Right forelimb (tissue), 1 donor: ENCODE results near the gene CHST9.
"Not testable (repeated sequence)": the region's sequence is repeated elsewhere in the genome, so short reads cannot be mapped to it uniquely, and the experiment has no call there.

Experiments used
- DNase-seq: peaks from one replicate; pipeline ENCODE4 v3.0.0-alpha.2; 2018

CHST9 gene

GRCh38 chr18:27185025-27185763 lies at the start of gene CHST9:
CHST9 (minus strand) TSS chr18:27185308; CDS start chr18:27142809, 42,499 bp downstream.
- peak; percentile 47 for DNase-seq

- not testable (repeated sequence) for DNase-seq
These were observed 47.2 kb upstream of the CHST9 start for GRCh38 chr18:27232355-27232754.

DNA sequence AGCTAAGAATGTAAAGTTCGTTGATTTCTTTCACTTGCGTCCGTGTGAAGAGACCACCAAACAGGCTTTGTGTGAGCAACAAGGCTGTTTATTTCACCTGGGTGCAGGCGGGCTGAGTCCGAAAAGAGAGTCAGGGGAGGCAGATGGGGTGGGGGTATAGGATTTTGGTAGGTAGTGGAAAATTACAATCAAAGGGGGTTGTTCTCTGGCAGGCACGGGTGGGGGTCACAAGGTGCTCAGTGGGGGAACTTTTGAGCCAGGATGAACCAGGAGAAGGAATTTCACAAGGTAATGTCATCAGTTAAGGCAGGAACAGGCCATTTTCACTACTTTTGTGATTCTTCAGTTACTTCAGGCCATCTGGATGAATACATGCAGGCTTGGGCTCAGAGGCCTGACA lies 46.6 kb upstream of the CHST9 start:
- not testable (repeated sequence) for DNase-seq

DNA sequence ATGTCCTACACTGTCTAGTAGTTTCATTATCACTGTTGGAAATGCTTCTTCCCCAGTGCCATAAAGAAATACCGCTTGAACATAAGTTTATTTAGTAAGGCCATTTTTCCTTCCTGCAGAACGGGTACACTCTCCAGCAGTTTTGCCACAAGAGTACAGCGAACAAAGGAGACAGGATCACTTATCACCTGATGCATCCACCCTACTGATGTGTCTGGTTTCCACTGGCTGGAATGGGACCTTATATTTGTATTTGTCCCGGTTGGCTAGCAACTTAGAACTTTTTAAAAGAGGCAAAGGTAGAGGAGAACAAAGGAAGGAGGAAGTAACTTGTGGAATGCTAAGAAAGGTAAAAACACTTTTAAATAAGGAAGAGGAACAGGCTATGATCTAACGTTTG lies 46.1 kb upstream of the CHST9 start:
- DNase-seq: not testable (repeated sequence)

GRCh38 chr18:27227721-27228120 lies 42.6 kb upstream of the CHST9 start:
- DNase-seq: no peak

DNA sequence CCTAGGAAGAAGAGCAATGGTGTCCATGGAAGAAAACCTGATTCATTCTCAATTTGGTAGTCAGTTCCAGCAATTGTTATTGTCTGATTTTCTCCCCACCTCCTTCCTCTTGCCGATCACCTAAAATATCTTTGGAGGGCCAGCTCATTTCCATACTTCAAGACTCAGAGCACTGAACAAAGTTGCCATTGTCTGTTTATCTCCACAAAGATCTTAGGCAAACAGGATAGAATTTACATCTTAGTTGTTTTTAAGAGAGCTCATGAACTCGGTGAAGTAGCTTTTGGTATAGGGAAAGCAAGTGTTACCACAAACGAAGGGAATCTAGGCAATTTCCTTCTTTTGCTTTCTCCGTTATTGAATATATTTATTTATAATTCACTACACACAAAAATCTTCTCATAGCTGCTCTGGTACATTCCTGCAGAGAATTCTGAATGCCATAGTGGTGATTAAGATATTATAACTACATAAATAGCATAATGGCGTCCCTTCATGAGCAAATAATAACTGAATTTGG lies 41.5 kb upstream of the CHST9 start:
- no peak for DNase-seq

GRCh38 chr18:27225947-27226481 lies 40.9 kb upstream of the CHST9 start:
- DNase-seq: no peak

DNA sequence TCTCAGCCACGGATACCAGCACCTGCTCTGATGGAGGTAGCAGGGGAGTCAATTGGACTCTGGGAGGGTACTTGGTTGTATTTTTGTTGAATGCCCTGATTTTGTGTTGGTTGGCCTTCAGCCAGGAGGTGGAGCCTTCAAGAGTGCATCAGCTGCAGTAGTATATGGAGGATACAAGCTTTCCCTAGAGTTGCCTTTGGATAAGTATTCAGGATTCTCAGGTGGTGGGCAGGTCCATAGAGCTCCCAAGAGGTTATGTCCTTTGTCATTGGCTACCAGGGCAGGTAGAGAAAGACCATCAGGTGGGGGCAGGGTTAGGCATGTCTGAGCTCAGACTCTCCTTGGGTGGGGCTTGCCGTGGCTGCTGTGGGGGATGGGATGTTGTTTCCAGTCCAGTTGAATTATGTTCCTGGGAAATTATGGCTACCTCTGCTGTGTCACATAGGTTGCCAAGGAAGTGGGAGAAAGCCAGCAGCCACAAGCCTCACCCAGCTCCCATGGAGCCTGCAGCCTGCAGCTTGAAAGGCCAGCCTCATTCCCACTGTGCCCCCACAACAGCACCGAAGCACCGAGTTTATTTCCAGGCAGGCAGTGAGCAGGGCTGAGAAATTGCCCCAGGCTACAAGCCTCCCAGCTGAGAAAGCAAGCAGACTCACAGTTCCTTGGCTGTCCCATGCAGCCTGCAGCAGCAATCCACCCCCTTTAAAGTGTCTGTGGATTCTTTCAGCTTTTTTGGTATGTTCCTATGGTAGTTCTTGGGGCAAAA lies 38.6 kb upstream of the CHST9 start:
- DNase-seq: no peak

DNA sequence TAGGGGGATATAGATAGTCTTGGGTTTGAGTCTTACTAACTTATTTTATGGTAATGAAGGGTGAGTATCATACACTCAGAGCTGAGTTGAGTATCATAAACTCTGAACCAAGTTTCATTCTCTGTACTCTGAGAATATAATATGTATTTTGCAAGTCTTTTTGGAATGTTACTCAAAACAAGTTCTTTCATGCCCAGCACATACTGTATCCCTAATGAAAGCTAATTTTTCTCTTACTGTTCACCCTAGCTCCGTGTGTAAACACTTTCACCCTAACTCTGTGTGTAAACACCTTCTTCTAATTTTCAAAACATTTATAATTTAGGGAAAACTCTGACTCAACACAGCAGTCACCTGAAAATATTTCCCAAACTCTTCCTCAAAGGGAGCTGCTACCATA lies 29.7 kb upstream of the CHST9 start:
- DNase-seq: no peak

- DNase-seq: no peak
These were observed 28.1 kb upstream of the CHST9 start for GRCh38 chr18:27213123-27213717.

DNA sequence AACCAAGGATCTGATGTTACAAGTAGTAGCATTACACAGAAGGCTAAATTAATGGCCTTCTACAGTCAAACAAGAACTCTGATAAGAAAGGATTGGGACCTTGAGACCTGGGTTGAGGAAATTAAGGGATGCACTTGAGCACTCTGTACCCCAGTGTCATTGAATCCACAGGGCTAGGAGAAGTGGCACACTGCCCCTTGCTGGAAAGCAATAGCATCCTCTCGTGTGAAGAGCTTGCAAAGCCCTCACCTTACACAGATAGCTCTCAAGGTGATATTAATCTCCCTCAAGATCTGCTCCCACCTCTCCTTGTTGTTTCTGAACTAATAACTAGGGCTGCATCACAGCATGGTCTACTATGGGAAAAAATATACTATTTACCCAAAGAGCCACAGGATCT lies 26.5 kb upstream of the CHST9 start:
- no peak for DNase-seq

- no peak for DNase-seq
These were observed 21.3 kb upstream of the CHST9 start for GRCh38 chr18:27206411-27206810.

- no peak for DNase-seq
These were observed 17.6 kb upstream of the CHST9 start for GRCh38 chr18:27202741-27203140.

DNA sequence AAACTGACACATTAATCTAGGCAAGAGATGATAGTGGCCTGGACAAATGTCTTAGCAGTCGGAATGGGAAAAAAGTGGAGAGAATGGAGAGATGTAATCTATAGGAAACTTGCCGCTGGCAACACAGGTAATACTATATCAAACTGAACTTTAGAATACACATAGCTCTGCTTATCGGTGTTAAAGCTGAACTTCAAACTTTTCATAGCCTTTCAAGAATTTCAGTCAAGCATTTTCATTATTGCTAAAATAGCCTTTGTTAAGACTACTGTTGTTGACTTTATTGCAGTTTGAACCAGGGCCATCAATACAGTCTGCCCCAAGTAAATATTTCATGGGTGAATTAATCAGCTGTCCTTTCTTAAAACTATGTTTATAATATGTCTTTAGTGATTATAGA lies 12.9 kb upstream of the CHST9 start:
- DNase-seq: no peak

GRCh38 chr18:27188309-27188708 lies 3.2 kb upstream of the CHST9 start:
- DNase-seq: no peak

- DNase-seq: no peak
These were observed 789 bp upstream of the CHST9 start for GRCh38 chr18:27185897-27186296.

DNA sequence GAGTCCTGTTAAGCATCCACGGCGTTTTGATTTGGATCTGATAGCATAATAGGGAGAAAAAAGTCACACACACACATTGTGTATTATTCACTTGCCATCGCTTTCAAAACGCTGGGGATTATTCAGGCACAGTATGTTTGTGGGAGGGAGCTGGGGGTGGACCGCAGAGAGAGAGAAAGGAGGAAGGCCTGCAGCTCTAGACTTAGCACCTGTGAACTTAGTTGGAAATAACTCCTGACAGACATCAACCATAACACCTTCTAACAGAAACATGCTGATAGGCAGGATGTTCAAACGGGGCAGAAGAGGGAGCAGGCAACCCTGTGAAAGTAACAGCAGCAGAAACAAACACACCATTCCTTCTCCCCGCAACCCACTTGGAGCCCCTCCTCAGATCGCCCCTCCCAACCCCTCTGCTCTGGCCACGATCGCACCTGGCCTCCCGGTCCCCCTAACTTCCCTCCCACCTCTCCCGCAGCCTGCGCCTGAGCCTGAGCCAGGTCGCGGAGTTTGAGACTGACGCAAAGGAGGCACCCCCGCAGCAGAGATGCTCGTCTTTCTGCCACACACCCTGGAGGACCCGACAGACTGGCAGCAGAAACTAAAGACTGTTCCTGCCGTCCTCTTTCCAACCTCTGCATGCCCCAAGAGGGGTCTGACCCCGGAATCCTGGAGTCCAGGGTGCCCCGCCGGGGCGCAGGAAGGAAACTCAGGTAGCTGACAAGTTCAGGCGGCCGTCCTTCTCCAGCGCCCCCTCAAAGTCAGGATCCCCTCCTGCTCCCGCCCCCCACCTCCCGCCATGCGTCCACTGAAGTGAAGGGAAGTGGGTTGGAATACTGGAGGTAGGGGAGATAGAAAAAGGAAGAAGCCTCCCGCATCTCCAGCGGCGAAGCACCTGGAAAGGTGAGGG lies 738 bp downstream of the CHST9 start:
- peak; percentile 45 for DNase-seq

DNA sequence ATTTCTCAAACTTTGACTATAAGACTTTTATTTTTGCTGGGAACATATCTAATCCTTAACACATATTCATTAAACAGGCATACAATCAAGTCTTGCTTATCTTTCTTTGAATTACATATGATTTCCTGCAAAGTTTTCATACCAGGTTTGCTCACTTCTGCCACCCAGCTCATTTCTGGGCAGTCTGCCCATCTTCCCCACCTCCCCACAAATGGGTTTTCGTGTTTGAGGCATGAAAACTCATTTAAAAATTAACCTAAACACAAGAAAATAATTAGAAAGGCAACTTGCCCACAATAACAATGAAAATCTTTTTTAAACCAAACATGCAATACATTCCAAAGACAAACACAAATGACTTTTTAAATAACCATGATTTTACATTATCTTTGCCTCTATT lies 3.4 kb downstream of the CHST9 start:
- DNase-seq: no peak

DNA sequence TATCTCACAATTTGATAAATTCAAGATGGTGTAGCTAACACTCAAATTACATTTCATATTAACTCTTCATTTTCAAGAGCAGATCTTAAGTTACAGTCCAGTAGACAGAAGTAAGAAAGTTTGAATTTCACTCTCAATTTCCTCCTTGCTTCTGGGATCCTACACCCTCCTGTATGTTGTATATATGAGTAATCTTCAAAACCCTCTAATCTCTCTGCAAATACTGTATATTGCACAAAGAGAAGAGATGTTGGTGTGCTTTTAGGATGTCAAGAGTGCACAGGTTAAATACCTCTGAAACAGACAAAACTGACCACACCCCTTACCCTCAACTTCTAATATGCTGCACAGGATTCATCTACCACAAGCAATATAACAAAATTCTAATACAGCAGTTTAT lies 6.7 kb downstream of the CHST9 start:
- no peak for DNase-seq

GRCh38 chr18:27175914-27176313 lies 9.2 kb downstream of the CHST9 start:
- no peak for DNase-seq

DNA sequence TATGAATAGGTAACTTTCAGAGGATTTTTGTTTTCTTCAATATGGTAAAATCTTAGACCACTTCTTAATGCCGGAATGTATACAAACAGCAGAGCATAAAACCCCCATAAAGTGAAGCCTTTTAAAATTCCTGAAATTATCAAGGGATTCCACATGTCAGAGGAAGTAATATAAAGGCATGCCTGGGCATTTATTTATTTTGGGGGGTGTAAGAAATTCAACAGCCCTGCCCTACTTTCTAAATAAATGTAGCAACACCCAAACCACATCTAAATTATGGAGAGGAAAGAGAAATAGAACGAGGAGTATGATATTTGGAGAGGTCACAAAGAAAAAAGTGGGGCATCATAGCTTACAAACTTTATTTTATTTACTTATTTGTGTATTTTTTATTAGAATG lies 9.9 kb downstream of the CHST9 start:
- DNase-seq: no peak

DNA sequence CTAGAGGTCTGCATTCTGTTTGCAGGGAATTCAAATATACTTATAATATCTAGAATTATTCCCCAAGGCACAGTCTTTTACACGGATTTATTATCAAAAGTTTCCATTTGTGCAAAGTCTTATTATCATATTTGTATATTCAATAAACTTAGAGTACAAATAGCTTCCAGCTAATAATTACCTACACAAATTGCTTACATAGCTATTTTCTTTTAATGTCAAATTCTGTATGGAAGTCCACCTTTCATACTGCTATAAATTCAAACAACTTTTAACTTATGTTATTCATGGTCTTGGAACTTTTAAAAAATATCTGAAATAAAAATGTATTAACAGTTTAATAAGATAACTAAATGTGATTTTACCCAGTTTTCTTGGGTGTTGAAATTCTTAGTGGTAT lies 13.1 kb downstream of the CHST9 start:
- DNase-seq: no peak
